GM18519 (cell line): ENCODE data around the gene KLF6.
A peak's percentile ranks its signal among the peaks of the same experiment; 100 is the strongest.

Source experiments
- ATAC-seq: cut with Tn5 transposase; IDR thresholded peaks from one replicate; pipeline ENCODE4 v1.9.1; 2021; ENCODE audit warnings: mild to moderate bottlenecking, moderate library complexity; ENCODE audit not compliant: unreplicated experiment, low FRiP score

Gene KLF6

GRCh38 chr10:3812141-3812540, 27.1 kb upstream of the KLF6 start:
- ATAC-seq = no peak

DNA sequence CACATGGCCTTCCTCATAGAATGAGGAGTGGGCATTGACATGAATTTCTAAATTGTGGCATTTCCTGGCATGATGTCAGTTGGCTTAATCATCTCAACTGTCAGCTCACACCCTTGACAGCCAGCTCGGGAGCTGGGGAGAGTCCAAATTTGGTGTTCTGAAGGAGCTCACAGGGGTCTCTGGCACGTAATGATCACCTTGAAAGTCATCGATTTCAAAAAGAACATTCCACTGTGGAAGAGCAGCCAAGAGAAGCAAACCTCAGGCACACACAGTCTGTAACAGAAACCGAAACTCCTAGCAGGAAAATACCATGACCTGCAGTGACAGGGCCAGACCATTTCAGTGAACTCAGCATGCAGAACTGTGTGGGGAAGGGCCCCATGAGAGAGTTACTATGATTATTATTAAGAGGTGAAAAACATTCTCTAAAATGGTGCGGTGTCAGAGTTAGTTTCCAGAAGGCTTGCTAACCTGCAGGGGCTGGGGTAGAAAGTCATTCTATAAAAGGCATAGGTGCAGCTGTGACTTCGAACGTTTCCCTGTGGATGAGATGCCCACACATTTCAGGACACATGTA, 26.4 kb upstream of the KLF6 start:
- peak; percentile 77 for ATAC-seq

GRCh38 chr10:3808689-3809199, 23.7 kb upstream of the KLF6 start:
- no peak for ATAC-seq

DNA sequence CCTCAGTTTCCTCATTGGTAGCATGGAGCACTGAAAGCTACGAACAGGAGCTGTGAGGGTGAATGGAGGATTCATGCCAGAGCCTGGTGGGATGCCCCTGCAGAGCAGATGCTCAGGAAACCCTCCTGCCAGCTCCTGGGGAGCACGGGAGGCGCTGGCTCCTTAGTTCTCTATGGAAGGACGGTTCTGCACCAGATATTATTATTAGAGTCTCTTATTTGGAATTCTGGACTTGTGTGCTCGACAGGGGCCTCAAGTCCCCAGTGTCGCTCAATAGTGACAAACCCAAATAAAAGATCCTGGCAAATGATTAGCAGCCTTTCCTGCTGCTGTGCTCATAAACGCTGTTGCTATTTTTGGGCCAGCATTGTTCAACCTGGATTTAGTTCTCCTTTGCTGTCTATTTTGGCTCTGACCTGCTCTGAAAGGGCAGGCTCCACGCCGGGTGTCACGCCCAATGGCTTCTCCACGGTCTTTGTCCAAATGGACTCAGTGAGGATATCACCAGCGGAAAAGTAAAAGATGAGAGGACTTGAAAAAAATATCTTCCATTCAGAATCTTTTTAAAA, 23.0 kb upstream of the KLF6 start:
- no peak for ATAC-seq

DNA sequence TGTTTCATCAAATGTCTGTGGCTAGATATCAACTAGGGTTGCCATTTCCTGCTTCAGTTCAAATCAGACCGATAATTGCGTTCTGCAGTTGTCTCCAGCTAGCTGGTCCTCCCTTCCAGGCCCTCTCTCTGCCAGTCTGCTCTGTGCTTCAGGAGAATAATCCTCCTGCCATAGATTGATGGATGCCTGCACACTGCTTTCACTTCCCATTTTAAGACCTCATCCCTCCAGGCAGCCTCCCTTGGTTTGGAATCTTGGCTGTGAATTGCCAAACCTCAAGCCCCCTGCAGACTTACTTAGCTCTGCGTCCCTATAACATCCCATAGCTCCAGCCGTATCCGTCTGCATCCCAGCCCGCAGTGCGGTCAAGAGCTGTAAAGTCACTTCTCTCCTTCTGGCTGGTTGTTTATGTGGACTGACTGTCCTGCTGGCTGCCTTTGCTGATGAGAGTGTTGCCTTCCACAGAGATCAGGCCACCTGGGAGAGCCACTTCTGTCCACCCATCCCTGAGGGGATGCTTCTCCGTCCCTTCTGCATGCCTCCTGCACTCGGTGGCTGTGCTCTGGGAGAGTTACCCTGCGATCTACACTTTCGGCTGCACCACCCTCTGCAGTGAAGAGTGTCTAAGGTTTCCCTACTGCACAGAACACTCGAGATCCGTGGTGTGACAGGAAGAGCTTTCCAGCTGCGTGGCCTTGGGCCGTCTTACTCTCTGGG, 22.4 kb upstream of the KLF6 start:
- ATAC-seq = no peak

- no peak for ATAC-seq
Measured at GRCh38 chr10:3806603-3807002, 21.6 kb upstream of the KLF6 start.

DNA sequence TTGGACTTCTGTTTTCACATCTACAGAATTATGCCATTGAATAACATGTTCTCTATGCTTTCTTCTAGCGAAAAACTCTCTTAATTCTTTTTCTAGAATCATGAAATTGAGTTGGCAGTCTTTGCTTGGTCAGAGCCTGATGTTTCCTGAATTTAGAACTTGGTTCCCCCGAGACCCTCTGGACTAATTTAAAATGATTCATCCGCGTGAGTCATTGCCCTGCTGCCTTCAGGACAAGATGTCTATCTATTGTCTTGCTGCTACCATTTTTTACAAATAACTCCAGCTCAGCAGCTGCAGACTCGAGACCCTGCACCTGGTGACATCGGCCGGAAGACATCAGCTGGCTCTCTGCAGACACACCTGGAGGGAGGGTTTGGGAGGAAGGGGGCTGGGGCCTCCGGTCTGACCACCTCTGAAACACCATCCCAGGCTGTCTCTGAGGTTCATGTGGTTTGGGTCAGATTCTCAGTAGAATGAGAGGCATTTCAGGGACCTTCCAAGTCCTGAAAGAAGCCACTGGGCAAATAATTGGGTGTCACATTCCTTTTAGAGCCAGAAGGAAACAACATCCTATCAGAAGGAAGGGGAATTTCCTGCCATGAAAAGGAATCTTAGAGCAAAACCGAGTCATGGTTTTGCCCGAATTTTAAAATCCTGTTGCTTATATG, 20.9 kb upstream of the KLF6 start:
- ATAC-seq = no peak

- no peak for ATAC-seq
Measured at GRCh38 chr10:3805201-3805790, 20.3 kb upstream of the KLF6 start.

GRCh38 chr10:3803927-3804741, 19.1 kb upstream of the KLF6 start:
- no peak for ATAC-seq

GRCh38 chr10:3803295-3803926, 18.4 kb upstream of the KLF6 start:
- ATAC-seq = no peak

DNA sequence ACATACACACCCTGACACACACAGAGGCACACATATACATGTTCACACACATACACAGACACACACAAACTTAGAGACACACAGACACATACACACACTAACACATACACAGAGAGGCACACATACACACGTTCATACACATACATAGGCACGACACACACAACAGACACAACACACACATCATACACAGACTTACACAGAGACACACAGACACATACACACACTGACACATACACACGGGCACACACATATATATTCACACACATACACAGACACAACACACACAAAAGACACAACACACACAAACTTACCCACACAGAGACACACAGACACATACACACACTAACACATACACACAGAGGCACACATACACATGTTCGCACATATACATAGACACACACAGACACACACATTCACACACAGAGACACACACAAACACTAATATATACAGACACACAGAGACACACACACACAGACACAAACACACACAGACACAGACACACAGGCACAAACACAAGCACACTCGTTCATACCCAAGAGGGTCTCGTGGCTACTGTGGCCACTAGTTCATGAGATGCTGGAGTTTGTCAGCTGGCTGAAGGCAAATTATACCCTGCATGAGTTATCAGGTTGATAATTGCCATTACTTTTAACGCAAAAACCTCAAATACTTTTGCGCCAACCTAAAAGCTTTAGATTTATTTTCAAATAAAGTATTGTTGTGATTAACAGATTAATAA, 17.7 kb upstream of the KLF6 start:
- ATAC-seq = no peak

- ATAC-seq = no peak
Measured at GRCh38 chr10:3801558-3802192, 16.7 kb upstream of the KLF6 start.

- no peak for ATAC-seq
Measured at GRCh38 chr10:3800586-3800985, 15.6 kb upstream of the KLF6 start.

DNA sequence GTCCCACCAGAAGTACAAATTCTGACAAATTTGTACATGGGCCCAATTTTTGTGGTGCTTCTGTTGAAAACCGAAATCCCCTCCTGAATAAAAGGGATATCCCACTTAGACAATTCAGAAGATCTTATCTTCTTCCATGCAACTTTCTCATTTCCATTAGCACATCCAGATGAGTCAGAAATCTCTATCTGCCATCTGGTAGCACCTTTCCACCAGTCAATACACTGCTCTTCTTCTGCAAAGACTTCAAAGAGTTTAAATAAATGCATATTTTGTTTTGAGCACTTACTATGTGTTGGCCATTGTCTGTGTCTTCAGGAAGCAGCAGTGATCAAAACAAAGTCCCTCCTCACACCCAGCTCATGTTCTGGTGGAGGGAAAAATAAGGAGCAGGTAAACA, 12.7 kb upstream of the KLF6 start:
- no peak for ATAC-seq

- ATAC-seq = no peak
Measured at GRCh38 chr10:3793553-3793952, 8.5 kb upstream of the KLF6 start.

GRCh38 chr10:3792710-3793219, 7.8 kb upstream of the KLF6 start:
- ATAC-seq = no peak

GRCh38 chr10:3791974-3792633, 7.1 kb upstream of the KLF6 start:
- ATAC-seq = no peak

DNA sequence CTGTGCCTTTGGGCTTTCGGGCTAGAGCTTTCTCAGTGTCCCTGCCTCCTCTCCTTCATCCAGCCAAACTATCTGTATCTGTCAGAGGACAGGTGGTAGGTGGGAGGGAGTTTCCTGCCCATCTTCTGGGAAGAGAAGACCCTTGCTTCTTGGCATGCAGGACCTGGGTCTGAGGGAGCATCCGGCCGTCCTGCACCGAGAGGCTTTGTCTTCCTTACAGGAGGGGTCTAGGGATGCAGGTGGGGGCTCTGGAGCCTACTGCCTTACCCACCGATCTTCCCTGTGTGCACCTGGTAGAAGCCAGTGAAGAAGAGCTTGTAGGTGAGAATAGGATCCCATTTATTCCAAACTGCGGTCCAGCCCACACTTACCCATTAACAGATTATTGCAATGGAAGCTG, 5.8 kb upstream of the KLF6 start:
- ATAC-seq = no peak
